ENCODE measurements around the gene SLC25A41.
"Not testable (repeated sequence)": the region's sequence is repeated elsewhere in the genome, so short reads cannot be mapped to it uniquely, and the experiment has no call there.

The SLC25A41 gene

GRCh38 chr19:6446452-6446851, 12.9 kb upstream of the SLC25A41 start:
- Histone ChIP-seq H3K9me3 (ENCODE audit: control insufficient read depth, low read length) (no peaks in the 10 kb centered on the region), H3K4me1 (ENCODE audit: control insufficient read depth, insufficient read depth, low read length, poor library complexity, severe bottlenecking) (no peaks in the 10 kb centered on the region), H3K36me3 (ENCODE audit: control insufficient read depth, insufficient read depth, low read length) (peaks cover 9% of the 10 kb centered on the region), H3K27ac (ENCODE audit: low read depth, low read length, severe bottlenecking) (no peak overlapping the region), H3K4me3 (ENCODE audit: extremely low read depth, insufficient read depth, low read length, poor library complexity, severe bottlenecking) (no peak overlapping the region)
- WGBS, 2 experiments (ENCODE audit: insufficient coverage in 2 of 2) = 89 to 100% methylated on average over 2 to 3 of the region's 3 CpGs

DNA sequence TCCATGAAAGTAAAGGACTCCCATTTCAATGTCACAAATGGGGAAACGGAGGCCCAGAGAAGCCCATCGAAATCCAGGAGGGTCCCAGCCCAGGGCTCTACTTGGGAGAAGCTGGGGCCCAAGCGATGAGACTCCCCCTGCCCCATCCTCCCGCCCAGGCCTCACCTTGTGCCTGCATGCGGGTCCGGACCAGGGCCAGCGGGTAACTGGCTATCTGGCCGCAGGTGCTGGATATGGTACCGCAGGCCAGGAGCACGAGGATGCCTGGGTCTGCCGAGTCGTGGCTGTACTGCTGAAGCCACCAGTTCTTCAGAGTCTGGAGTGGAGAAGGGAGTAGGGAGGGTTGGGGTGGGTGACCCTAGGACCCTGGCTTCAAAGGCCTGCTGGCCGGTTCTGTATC, 10.4 kb upstream of the SLC25A41 start:
- Histone ChIP-seq H3K4me3 (ENCODE audit: extremely low read depth, insufficient read depth, low read length, poor library complexity, severe bottlenecking) (no peak overlapping the region), H3K27ac (ENCODE audit: low read depth, low read length, severe bottlenecking) (no peak overlapping the region), H3K36me3 (ENCODE audit: control insufficient read depth, insufficient read depth, low read length) (peaks cover 8% of the 10 kb centered on the region), H3K9me3 (ENCODE audit: control insufficient read depth, low read length) (no peaks in the 10 kb centered on the region), H3K4me1 (ENCODE audit: control insufficient read depth, insufficient read depth, low read length, poor library complexity, severe bottlenecking) (no peaks in the 10 kb centered on the region)
- WGBS, 2 experiments (ENCODE audit: insufficient coverage in 2 of 2) = 85 to 93% methylated on average over 4 to 12 of the region's 13 CpGs

- no peaks in the 10 kb centered on the region for H3K4me1 ChIP-seq (ENCODE audit: control insufficient read depth, insufficient read depth, low read length, poor library complexity, severe bottlenecking)
- 89 to 91% methylated on average over 7 to 9 of the region's 13 CpGs for WGBS, 2 experiments (ENCODE audit: insufficient coverage in 2 of 2)
Observed at GRCh38 chr19:6442087-6442688, 8.6 kb upstream of the SLC25A41 start.

DNA sequence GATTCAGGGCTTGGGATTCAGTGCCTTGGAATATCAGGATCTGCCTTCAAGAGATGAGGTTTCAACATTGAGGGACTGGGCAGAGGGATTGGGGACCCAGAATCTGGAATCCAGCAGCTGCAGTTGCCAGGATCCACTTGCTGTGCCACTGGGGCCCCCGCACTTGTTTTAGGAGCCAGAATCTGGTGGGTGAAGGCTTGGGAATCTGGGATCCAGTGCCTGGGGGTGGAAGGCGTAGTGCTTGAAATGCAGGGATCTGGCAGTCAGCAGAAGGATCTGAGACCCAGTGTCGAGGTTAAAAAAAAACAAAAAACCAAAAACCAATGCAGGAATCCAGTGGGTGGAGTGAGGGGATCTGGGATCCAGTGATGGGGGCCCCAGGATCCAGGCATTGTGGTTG, 7.3 kb upstream of the SLC25A41 start:
- Histone ChIP-seq H3K9me3 (ENCODE audit: control insufficient read depth, low read length) (no peaks in the 10 kb centered on the region), H3K4me3 (ENCODE audit: extremely low read depth, insufficient read depth, low read length, poor library complexity, severe bottlenecking) (no peak overlapping the region), H3K36me3 (ENCODE audit: control insufficient read depth, insufficient read depth, low read length) (peaks cover 4% of the 10 kb centered on the region), H3K4me1 (ENCODE audit: control insufficient read depth, insufficient read depth, low read length, poor library complexity, severe bottlenecking) (no peaks in the 10 kb centered on the region), H3K27ac (ENCODE audit: low read depth, low read length, severe bottlenecking) (no peak overlapping the region)
- WGBS, 2 experiments (ENCODE audit: insufficient coverage in 2 of 2) = 75 to 94% methylated on average over 2 of the region's 3 CpGs

More at GRCh38 chr19:6442087-6442688, 8.6 kb upstream of the SLC25A41 start:
- H3K4me3 ChIP-seq (ENCODE audit: extremely low read depth, insufficient read depth, low read length, poor library complexity, severe bottlenecking) = no peak overlapping the region
- no peak overlapping the region for H3K27ac ChIP-seq (ENCODE audit: low read depth, low read length, severe bottlenecking)
- H3K9me3 ChIP-seq (ENCODE audit: control insufficient read depth, low read length) = no peaks in the 10 kb centered on the region
- H3K36me3 ChIP-seq (ENCODE audit: control insufficient read depth, insufficient read depth, low read length) = peaks cover 8% of the 10 kb centered on the region

DNA sequence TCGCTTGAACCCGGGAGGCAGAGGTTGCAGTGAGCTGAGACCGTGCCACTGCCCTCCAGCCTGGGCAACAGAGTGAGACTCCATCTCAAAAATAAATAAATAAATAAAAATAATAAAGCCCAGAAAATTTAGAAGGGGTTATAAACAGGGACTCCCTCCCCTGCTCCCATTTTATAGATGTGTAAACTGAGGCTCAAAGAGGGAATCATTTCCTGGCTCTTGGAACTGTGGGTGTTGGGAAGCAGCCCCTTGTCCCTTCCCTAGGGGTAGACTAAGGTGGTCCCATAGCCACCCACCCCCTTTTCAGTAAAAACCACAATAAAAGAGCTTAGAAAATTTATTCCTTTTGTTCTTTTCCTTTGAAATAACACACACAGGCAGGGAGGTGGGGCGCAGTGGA, 6.2 kb upstream of the SLC25A41 start:
- H3K27ac ChIP-seq (ENCODE audit: low read depth, low read length, severe bottlenecking) = no peak overlapping the region
- H3K36me3 ChIP-seq (ENCODE audit: control insufficient read depth, insufficient read depth, low read length) = no peaks in the 10 kb centered on the region
- H3K4me3 ChIP-seq (ENCODE audit: extremely low read depth, insufficient read depth, low read length, poor library complexity, severe bottlenecking) = no peak overlapping the region
- H3K4me1 ChIP-seq (ENCODE audit: control insufficient read depth, insufficient read depth, low read length, poor library complexity, severe bottlenecking) = no peaks in the 10 kb centered on the region
- no peaks in the 10 kb centered on the region for H3K9me3 ChIP-seq (ENCODE audit: control insufficient read depth, low read length)
- no CpG with 5 or more reads among the region's 4 CpGs for WGBS, 2 experiments (ENCODE audit: insufficient coverage in 2 of 2)

DNA sequence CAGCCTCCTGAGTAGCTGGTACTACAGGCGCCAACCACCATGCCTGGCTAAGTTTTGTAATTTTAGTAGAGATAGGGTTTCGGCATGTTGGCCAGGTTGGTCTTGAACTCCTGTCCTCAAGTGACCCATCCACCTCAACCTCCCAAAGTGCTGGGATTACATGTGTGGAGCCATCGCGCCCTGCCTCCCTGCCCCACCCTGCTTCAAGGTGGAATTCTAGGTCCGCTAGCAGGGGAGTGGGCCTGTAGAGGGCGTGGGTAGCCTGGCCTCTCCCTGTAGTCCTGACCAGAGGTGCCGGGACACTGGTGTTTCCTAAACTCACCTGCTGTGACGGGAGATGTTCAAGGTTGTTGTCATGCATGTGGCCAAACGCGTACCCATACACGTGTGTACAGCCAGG, 398 bp downstream of the SLC25A41 start:
- Histone ChIP-seq H3K27ac (ENCODE audit: low read depth, low read length, severe bottlenecking) (no peak overlapping the region), H3K4me1 (ENCODE audit: control insufficient read depth, insufficient read depth, low read length, poor library complexity, severe bottlenecking) (no peaks in the 10 kb centered on the region), H3K9me3 (ENCODE audit: control insufficient read depth, low read length) (no peaks in the 10 kb centered on the region), H3K4me3 (ENCODE audit: extremely low read depth, insufficient read depth, low read length, poor library complexity, severe bottlenecking) (no peak overlapping the region), H3K36me3 (ENCODE audit: control insufficient read depth, insufficient read depth, low read length) (no peaks in the 10 kb centered on the region)
- 77 to 83% methylated on average over 8 to 10 of the region's 11 CpGs for WGBS, 2 experiments (ENCODE audit: insufficient coverage in 2 of 2)

GRCh38 chr19:6431891-6432290, 1.7 kb downstream of the SLC25A41 start:
- Histone ChIP-seq H3K4me3 (ENCODE audit: extremely low read depth, insufficient read depth, low read length, poor library complexity, severe bottlenecking) (no peak overlapping the region), H3K4me1 (ENCODE audit: control insufficient read depth, insufficient read depth, low read length, poor library complexity, severe bottlenecking) (no peaks in the 10 kb centered on the region), H3K9me3 (ENCODE audit: control insufficient read depth, low read length) (no peaks in the 10 kb centered on the region), H3K36me3 (ENCODE audit: control insufficient read depth, insufficient read depth, low read length) (no peaks in the 10 kb centered on the region), H3K27ac (ENCODE audit: low read depth, low read length, severe bottlenecking) (no peak overlapping the region)
- WGBS, 2 experiments (ENCODE audit: insufficient coverage in 2 of 2) = 84 to 88% methylated on average over 3 to 8 of the region's 11 CpGs

GRCh38 chr19:6429419-6430221, 3.9 kb downstream of the SLC25A41 start:
- peaks cover 8% of the 10 kb centered on the region for H3K9me3 ChIP-seq (ENCODE audit: control insufficient read depth, low read length)
- H3K4me1 ChIP-seq (ENCODE audit: control insufficient read depth, insufficient read depth, low read length, poor library complexity, severe bottlenecking) = no peaks in the 10 kb centered on the region
- no peaks in the 10 kb centered on the region for H3K36me3 ChIP-seq (ENCODE audit: control insufficient read depth, insufficient read depth, low read length)
- no peak overlapping the region for H3K4me3 ChIP-seq (ENCODE audit: extremely low read depth, insufficient read depth, low read length, poor library complexity, severe bottlenecking)
- WGBS, 2 experiments (ENCODE audit: insufficient coverage in 2 of 2) = 52 to 66% methylated on average over 7 to 20 of the region's 20 CpGs
- H3K27ac ChIP-seq (ENCODE audit: low read depth, low read length, severe bottlenecking) = no peak overlapping the region

DNA sequence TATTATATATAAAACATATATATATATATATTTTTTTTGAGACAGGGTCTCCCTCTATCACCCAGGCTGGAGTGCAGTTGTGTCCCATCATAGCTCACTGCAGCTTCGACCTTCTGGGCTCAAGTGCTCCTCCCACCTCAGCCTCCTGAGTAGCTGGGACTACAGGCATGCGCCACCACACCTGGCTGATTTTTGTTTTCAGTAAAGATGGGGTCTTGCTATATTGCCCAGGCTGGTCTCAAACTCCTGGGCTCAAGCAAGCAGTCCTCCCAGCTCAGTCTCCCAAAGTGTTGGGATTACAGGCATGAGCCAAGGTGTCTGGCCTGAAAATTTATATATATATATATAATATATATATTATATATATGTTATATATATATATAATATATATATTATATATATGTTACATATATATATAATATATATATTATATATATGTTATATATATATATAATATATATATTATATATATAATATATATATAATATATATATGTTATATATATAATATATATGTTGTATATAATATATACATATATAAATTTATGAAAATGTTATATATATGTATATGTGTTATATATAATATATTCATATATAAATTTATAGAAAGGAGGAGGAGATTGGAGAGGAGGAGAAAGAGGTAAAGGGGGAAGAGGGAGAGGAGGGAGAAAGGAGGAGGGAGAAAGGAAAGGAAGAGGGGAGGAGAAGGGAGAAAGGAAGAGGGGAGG, 4.7 kb downstream of the SLC25A41 start:
- H3K9me3 ChIP-seq (ENCODE audit: control insufficient read depth, low read length); H3K4me1 ChIP-seq (ENCODE audit: control insufficient read depth, insufficient read depth, low read length, poor library complexity, severe bottlenecking); H3K27ac ChIP-seq (ENCODE audit: low read depth, low read length, severe bottlenecking); H3K4me3 ChIP-seq (ENCODE audit: extremely low read depth, insufficient read depth, low read length, poor library complexity, severe bottlenecking); H3K36me3 ChIP-seq (ENCODE audit: control insufficient read depth, insufficient read depth, low read length): not testable (repeated sequence)
- WGBS, 2 experiments (ENCODE audit: insufficient coverage in 2 of 2) = 83 to 100% methylated on average over 1 of the region's 2 CpGs

DNA sequence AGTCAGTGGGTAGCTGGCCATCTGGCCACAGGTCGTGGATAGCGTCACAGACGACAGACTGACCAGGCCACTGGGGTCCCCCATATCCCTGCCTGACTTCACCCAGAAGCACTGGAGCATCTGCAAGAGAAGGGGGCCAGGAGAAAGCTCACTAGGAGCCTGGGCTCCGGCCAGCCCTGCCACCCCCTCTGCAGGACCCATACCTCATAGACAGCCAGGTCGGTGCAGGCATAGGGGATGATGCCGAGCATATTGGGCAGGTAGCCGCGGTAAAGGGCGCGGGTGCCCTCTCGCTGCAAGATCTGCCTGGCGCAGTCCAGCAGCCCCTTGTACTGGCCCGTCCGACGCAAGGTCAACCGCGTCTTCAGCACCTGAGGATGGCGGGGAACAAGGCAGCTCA, 6.4 kb downstream of the SLC25A41 start:
- peaks cover 12% of the 10 kb centered on the region for H3K4me1 ChIP-seq (ENCODE audit: control insufficient read depth, insufficient read depth, low read length, poor library complexity, severe bottlenecking)
- 96 to 98% methylated on average over 15 to 17 of the region's 18 CpGs for WGBS, 2 experiments (ENCODE audit: insufficient coverage in 2 of 2)
- H3K9me3 ChIP-seq (ENCODE audit: control insufficient read depth, low read length) = peaks cover 8% of the 10 kb centered on the region
- no peak overlapping the region for H3K4me3 ChIP-seq (ENCODE audit: extremely low read depth, insufficient read depth, low read length, poor library complexity, severe bottlenecking)
- H3K36me3 ChIP-seq (ENCODE audit: control insufficient read depth, insufficient read depth, low read length) = peaks cover 10% of the 10 kb centered on the region
- no peak overlapping the region for H3K27ac ChIP-seq (ENCODE audit: low read depth, low read length, severe bottlenecking)

Data from mesodermal cell (in vitro differentiated cells).